Tibial nerve (tissue), 4 donors: ENCODE data around the gene OCA2.

ENCODE experiments used
- EP300 ChIP-seq, 2 donors: sonication (generic); formaldehyde crosslinking; IDR thresholded peaks; one replicate each; pipeline ENCODE4 v1.6.1; 2017; ENCODE audit warnings: antibody characterized with exemption in 2 of 2, mild to moderate bottlenecking in 1 of 2
- POLR2A ChIP-seq, 2 donors: fragments of 450-650 bp; IDR thresholded peaks; one replicate each; pipeline ENCODE4 v1.6.1; 2017; ENCODE audit warnings: antibody characterized with exemption in 2 of 2, mild to moderate bottlenecking in 2 of 2, moderate library complexity in 2 of 2
- TF ChIP-seq, protein P1 (sequence below), 5 experiments: fragments of 200-600 bp in 3 of 5; fragments of 450-650 bp in 2 of 5; sonication (generic) in 3 of 5; IDR thresholded peaks; one replicate each; pipeline ENCODE4 v1.5.1; 2016 to 2019; ENCODE audit warnings: antibody characterized with exemption in 5 of 5, mild to moderate bottlenecking in 3 of 5, moderate library complexity in 2 of 5

- TF ChIP-seq, protein P1, sequence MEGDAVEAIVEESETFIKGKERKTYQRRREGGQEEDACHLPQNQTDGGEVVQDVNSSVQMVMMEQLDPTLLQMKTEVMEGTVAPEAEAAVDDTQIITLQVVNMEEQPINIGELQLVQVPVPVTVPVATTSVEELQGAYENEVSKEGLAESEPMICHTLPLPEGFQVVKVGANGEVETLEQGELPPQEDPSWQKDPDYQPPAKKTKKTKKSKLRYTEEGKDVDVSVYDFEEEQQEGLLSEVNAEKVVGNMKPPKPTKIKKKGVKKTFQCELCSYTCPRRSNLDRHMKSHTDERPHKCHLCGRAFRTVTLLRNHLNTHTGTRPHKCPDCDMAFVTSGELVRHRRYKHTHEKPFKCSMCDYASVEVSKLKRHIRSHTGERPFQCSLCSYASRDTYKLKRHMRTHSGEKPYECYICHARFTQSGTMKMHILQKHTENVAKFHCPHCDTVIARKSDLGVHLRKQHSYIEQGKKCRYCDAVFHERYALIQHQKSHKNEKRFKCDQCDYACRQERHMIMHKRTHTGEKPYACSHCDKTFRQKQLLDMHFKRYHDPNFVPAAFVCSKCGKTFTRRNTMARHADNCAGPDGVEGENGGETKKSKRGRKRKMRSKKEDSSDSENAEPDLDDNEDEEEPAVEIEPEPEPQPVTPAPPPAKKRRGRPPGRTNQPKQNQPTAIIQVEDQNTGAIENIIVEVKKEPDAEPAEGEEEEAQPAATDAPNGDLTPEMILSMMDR (IDR thresholded peaks at IDR 0.05), result no peak
- TF ChIP-seq EP300 (IDR thresholded peaks at IDR 0.05) (no peak), POLR2A (IDR thresholded peaks at IDR 0.05) (no peak)
Observed at GRCh38 chr15:27842526-27842925, 256.6 kb downstream of the OCA2 start.
